IPS-18a (cell line): ENCODE measurements around the gene ADCY3.

Source experiments
- H3K27ac ChIP-seq: one replicate; pipeline ENCODE4 v1.5.1; 2013; ENCODE audit warnings: low read length
- H3K27me3 ChIP-seq: one replicate; pipeline ENCODE4 v1.6.1; 2013; ENCODE audit warnings: mild to moderate bottlenecking, low read length; ENCODE audit not compliant: control insufficient read depth, insufficient read depth
- H3K36me3 ChIP-seq: one replicate; pipeline ENCODE4 v1.6.1; 2013; ENCODE audit warnings: low read depth, low read length; ENCODE audit not compliant: control insufficient read depth
- H3K4me1 ChIP-seq: one replicate; pipeline ENCODE4 v1.6.1; 2013; ENCODE audit warnings: low read depth, low read length; ENCODE audit not compliant: control insufficient read depth
- H3K4me3 ChIP-seq: one replicate; pipeline ENCODE4 v1.5.1; 2013; ENCODE audit warnings: low read length
- H3K9ac ChIP-seq: one replicate; pipeline ENCODE4 v1.6.1; 2013; ENCODE audit warnings: mild to moderate bottlenecking, low read length, moderate library complexity
- H3K9me3 ChIP-seq: one replicate; pipeline ENCODE4 v1.6.1; 2013; ENCODE audit warnings: low read depth, low read length; ENCODE audit not compliant: control insufficient read depth

The ADCY3 gene

GRCh38 chr2:24924732-24925131 is 4.7 kb upstream of the ADCY3 start:
- Histone ChIP-seq H3K4me3 (no peak overlapping the region), H3K9me3 (no peaks in the 10 kb centered on the region), H3K27ac (no peak overlapping the region), H3K4me1 (no peaks in the 10 kb centered on the region), H3K9ac (no peak overlapping the region), H3K36me3 (no peaks in the 10 kb centered on the region), H3K27me3 (peaks cover 5% of the 10 kb centered on the region)

- Histone ChIP-seq H3K27me3 (peaks cover 5% of the 10 kb centered on the region), H3K9me3 (no peaks in the 10 kb centered on the region), H3K4me3 (no peak overlapping the region), H3K36me3 (no peaks in the 10 kb centered on the region), H3K9ac (no peak overlapping the region), H3K4me1 (no peaks in the 10 kb centered on the region), H3K27ac (no peak overlapping the region)
Observed at GRCh38 chr2:24924266-24924665, 4.2 kb upstream of the ADCY3 start.

- Histone ChIP-seq H3K9ac (no peak overlapping the region), H3K9me3 (no peaks in the 10 kb centered on the region), H3K4me3 (no peak overlapping the region), H3K4me1 (no peaks in the 10 kb centered on the region), H3K27me3 (peaks cover 5% of the 10 kb centered on the region), H3K36me3 (no peaks in the 10 kb centered on the region), H3K27ac (no peak overlapping the region)
Observed at GRCh38 chr2:24923106-24923505, 3.1 kb upstream of the ADCY3 start.

GRCh38 chr2:24922556-24922955 is 2.5 kb upstream of the ADCY3 start:
- H3K9me3 ChIP-seq: no peaks in the 10 kb centered on the region
- peaks cover 5% of the 10 kb centered on the region for H3K27me3 ChIP-seq
- H3K27ac ChIP-seq: no peak overlapping the region
- H3K36me3 ChIP-seq: no peaks in the 10 kb centered on the region
- H3K9ac ChIP-seq: no peak overlapping the region
- no peak overlapping the region for H3K4me3 ChIP-seq
- no peaks in the 10 kb centered on the region for H3K4me1 ChIP-seq

- Histone ChIP-seq H3K36me3 (no peaks in the 10 kb centered on the region), H3K27me3 (peaks cover 5% of the 10 kb centered on the region), H3K4me3 (peak overlapping the region; percentile 52), H3K9ac (no peak overlapping the region), H3K9me3 (no peaks in the 10 kb centered on the region), H3K4me1 (no peaks in the 10 kb centered on the region), H3K27ac (no peak overlapping the region)
Observed at GRCh38 chr2:24920809-24921441, 888 bp upstream of the ADCY3 start.

GRCh38 chr2:24919506-24920097 is 435 bp downstream of the ADCY3 start:
- Histone ChIP-seq H3K4me3 (peak overlapping the region; percentile 34), H3K9ac (peak overlapping the region; percentile 24), H3K36me3 (no peaks in the 10 kb centered on the region), H3K27ac (no peak overlapping the region), H3K9me3 (no peaks in the 10 kb centered on the region), H3K4me1 (no peaks in the 10 kb centered on the region), H3K27me3 (peaks cover 5% of the 10 kb centered on the region)

GRCh38 chr2:24919037-24919505 is 966 bp downstream of the ADCY3 start:
- peak overlapping the region; percentile 34 for H3K4me3 ChIP-seq
- no peaks in the 10 kb centered on the region for H3K9me3 ChIP-seq
- no peak overlapping the region for H3K27ac ChIP-seq
- H3K4me1 ChIP-seq: no peaks in the 10 kb centered on the region
- peak overlapping the region; percentile 24 for H3K9ac ChIP-seq
- no peaks in the 10 kb centered on the region for H3K36me3 ChIP-seq
- peaks cover 5% of the 10 kb centered on the region for H3K27me3 ChIP-seq

- no peaks in the 10 kb centered on the region for H3K9me3 ChIP-seq
- no peak overlapping the region for H3K27ac ChIP-seq
- peaks cover 5% of the 10 kb centered on the region for H3K27me3 ChIP-seq
- H3K4me3 ChIP-seq: peak overlapping the region; percentile 34
- no peak overlapping the region for H3K9ac ChIP-seq
- no peaks in the 10 kb centered on the region for H3K36me3 ChIP-seq
- H3K4me1 ChIP-seq: no peaks in the 10 kb centered on the region
Observed at GRCh38 chr2:24918326-24919036, 1.6 kb downstream of the ADCY3 start.

GRCh38 chr2:24917731-24918325 is 2.2 kb downstream of the ADCY3 start:
- Histone ChIP-seq H3K4me3 (no peak overlapping the region), H3K9ac (no peak overlapping the region), H3K36me3 (no peaks in the 10 kb centered on the region), H3K27me3 (peaks cover 5% of the 10 kb centered on the region), H3K9me3 (no peaks in the 10 kb centered on the region), H3K4me1 (no peaks in the 10 kb centered on the region), H3K27ac (no peak overlapping the region)

- H3K9ac ChIP-seq: no peak overlapping the region
- H3K27me3 ChIP-seq: peaks cover 5% of the 10 kb centered on the region
- no peaks in the 10 kb centered on the region for H3K9me3 ChIP-seq
- H3K27ac ChIP-seq: no peak overlapping the region
- no peaks in the 10 kb centered on the region for H3K36me3 ChIP-seq
- H3K4me1 ChIP-seq: no peaks in the 10 kb centered on the region
- H3K4me3 ChIP-seq: no peak overlapping the region
Observed at GRCh38 chr2:24917086-24917485, 3.0 kb downstream of the ADCY3 start.

GRCh38 chr2:24915796-24916195 is 4.2 kb downstream of the ADCY3 start:
- Histone ChIP-seq H3K36me3 (no peaks in the 10 kb centered on the region), H3K4me3 (no peak overlapping the region), H3K27me3 (peaks cover 2% of the 10 kb centered on the region)

More at GRCh38 chr2:24915796-24916195, 4.2 kb downstream of the ADCY3 start:
- H3K9me3 ChIP-seq: no peaks in the 10 kb centered on the region
- H3K27ac ChIP-seq: no peak overlapping the region
- no peaks in the 10 kb centered on the region for H3K4me1 ChIP-seq
- no peak overlapping the region for H3K9ac ChIP-seq
